NK-92 treated with Interleukin-12 subunit alpha and Interleukin-12 subunit beta, amount 100 ng/mL, for 24 hours (cell line): ENCODE results near the gene GNB3.

Experiments used
- DNase-seq: peaks from one replicate; lab custom pipeline; 2025; lab: John Stamatoyannopoulos, UW

The GNB3 gene

GRCh38 chr12:6840761-6841515 lies at the start of gene GNB3:
TSS of gene GNB3 (plus strand) at chr12:6840925. CDS start at chr12:6841288, 363 bp downstream.
- DNase-seq, result no peak

DNA sequence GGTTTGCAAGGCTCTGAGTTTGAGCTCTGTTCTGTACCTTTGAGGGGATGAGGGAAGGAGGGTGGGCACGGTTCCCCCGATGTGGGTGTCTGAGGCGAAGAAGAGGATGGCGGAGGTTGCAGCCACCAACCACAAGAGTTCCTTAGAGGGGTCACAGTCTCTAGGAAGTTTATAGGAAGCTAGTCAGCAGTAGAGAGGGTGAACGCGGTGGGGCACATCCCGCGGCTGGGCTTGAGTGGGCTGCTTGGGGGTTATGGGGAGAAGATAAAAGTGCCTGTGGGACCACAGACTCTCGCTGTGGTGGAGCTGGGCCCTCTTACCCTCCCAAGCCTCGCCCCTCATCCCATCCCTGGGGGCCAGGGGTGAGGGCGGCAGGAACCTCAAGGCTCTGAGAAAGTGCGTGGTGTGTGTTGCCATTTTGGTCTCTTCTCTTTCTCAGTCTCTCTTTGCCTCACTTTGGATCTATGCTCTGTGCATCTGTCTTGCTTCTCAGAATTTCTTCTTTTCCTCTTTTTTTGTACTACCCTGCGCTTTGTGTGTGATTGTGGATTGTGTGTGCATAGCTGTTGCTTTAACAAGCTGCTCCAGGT lies 48.7 kb upstream of the GNB3 start:
- no peak for DNase-seq

- no peak for DNase-seq
Observed at GRCh38 chr12:6792522-6793201, 48.1 kb upstream of the GNB3 start.

- no peak for DNase-seq
Observed at GRCh38 chr12:6795088-6795487, 45.6 kb upstream of the GNB3 start.

- DNase-seq, result no peak
Observed at GRCh38 chr12:6796576-6796975, 44.1 kb upstream of the GNB3 start.

- no peak for DNase-seq
Observed at GRCh38 chr12:6799147-6799546, 41.6 kb upstream of the GNB3 start.

- no peak for DNase-seq
Observed at GRCh38 chr12:6807170-6807569, 33.6 kb upstream of the GNB3 start.

GRCh38 chr12:6809056-6809455 lies 31.7 kb upstream of the GNB3 start:
- no peak for DNase-seq

- DNase-seq, result no peak
Observed at GRCh38 chr12:6810758-6811157, 30.0 kb upstream of the GNB3 start.

- DNase-seq, result no peak
Observed at GRCh38 chr12:6813363-6813762, 27.4 kb upstream of the GNB3 start.

DNA sequence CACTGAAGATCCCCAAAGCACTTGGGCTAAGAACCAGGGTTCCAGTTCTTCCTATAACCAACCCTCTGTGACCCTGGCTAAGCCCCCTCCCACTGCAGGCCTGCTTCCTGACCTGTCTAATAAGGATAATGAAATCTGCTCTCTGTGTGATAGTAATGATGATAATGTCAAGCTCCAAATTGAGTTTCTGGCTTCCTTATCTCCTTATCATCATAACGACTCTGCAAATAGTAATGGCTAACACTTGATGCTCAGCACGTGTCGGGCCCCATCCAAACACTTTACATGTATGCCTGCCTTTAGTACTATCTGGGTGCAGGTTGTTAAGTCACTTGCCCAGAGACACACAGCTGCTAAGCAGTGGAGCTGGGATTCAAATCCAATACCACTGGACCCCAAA lies 24.1 kb upstream of the GNB3 start:
- no peak for DNase-seq

- no peak for DNase-seq
Observed at GRCh38 chr12:6817098-6817497, 23.6 kb upstream of the GNB3 start.

DNA sequence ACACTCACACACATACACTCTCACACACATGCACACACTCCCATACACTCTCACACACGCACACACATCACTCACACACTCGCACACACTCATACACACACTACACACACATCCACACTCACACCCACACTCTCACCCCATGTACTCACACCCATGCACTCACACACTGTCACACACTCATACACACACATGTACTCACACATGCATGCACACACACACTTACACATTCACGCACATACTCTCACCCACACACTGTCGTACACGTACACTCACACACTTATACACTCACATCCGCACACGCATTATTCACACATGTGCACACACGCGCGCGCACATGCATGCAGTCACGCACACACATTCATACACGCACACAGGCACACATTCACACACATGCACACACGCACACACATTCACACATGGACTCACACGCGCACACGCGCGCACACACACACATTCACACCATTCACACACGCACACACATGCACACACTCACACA lies 23.0 kb upstream of the GNB3 start:
- no peak for DNase-seq

DNA sequence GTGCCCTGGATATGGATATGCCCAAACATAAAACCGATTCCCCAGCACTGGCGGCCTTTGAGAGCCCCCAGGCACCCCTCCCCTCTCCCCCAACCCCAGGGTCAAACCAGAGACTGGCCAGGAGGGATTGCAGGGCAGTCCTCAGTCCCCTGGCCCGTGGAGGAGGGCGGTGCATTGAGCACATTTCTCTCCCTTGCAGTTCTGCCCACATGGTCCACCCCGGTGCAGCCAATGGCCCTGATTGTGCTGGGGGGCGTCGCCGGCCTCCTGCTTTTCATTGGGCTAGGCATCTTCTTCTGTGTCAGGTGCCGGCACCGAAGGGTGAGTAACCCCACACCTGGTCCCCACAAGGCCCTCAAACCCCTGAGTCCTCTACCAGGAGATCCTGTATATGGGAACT lies 22.5 kb upstream of the GNB3 start:
- DNase-seq, result no peak

DNA sequence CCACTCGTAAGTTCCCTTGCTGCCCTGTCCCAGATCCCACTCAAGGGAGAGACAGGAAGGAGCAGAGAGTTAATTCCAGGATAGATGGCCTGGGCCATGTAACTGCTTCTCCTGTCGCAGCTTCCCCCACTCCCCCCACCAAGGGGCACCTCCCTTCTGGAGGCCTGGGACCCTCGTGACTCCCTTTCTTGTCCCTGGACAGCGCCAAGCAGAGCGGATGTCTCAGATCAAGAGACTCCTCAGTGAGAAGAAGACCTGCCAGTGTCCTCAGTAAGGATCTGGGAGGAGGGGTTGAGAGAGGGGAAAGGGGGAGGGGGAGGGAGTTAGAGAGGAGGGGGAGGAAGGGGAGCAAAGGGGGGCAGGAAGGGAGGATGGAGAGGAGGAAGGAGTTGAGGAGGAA lies 22.1 kb upstream of the GNB3 start:
- no peak for DNase-seq

GRCh38 chr12:6819106-6820030 lies 21.4 kb upstream of the GNB3 start:
- no peak for DNase-seq

DNA sequence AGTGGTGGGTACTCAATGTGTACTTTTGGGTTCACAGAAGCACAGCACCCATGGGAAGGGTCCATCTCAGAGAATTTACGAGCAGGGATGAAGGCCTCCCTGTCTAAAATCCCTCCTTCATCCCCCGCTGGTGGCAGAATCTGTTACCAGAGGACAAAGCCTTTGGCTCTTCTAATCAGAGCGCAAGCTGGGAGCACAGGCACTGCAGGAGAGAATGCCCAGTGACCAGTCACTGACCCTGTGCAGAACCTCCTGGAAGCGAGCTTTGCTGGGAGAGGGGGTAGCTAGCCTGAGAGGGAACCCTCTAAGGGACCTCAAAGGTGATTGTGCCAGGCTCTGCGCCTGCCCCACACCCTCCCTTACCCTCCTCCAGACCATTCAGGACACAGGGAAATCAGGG lies 20.6 kb upstream of the GNB3 start:
- no peak for DNase-seq

- no peak for DNase-seq
Observed at GRCh38 chr12:6821591-6822425, 18.9 kb upstream of the GNB3 start, which contains the start of gene GPR162. TSS of gene GPR162 (plus strand) at chr12:6821821. CDS start at chr12:6823899, 2,078 bp downstream.

DNA sequence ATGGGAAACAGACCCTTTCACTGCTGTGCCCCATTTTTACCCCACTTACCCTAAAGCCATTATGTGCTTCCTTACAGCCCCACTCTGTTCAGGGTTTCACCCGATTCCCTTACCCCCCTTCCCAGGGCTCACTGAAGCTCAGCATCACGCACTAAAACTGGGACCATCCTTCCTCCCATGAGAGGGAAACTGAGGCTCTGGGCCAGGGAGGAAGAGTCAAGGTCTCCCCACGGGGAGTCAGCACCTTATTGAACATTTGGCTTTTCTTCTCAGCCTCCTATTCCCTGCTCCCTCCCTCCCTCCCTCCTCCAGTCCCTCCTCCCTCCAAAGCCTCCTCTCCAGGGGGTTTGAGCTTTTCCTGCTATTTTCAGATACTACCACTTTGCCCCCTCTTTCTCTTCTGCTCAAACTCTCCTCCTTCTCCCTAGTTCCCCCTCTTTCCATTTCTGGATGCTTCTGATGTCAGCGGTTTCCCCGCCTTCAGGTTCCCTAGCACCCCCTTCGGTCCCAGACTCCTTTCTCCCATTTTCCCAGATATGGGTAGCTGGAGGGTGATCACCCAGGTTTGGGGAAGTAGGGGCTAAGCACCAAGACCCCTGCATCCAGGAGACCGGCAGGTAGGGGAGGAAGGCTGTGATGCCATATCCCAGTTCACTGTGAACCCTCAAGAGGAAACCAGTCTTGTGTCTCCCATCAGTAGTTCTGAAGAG lies 18.1 kb upstream of the GNB3 start:
- no peak for DNase-seq
